ENCODE results near the gene INTS6. TPM values are rescaled to one million over a fixed set of nuclear protein-coding genes. Genes with fewer than 3 reads are reported as not detected.

The INTS6 gene
- total and polyA plus RNA-seq, 4 donors, result 9.5 to 57.7 (median 21.1) TPM

DNA sequence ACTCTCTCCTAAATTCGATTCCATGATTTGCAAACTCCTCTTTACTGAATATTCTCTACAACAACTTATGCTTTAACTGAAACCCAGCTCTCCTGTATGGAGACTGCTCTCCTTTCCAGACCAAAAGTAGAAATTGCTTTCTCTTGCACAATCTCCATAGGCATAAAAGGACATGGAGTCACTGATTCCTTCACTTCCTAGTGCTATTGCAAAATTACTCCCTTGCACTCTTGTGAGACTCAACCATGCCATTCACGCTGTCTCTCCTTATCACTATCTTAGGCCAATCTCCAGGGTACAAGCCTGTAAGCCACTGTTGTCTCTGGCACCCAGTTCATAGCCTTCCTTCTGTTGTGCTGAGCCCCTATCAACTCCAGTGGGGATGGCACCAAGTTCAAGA, 82.7 kb downstream of the INTS6 start:
- WGBS, 2 donors, result 61 to 74% methylated on average over 2 of the region's 2 CpGs
- Histone ChIP-seq H3K36me3 (ENCODE audit: control insufficient read depth in 4 of 4, insufficient read depth in 4 of 4, low read length in 4 of 4) (peaks cover 8 to 37% (median 18%) of the 10 kb centered on the region in 4 donors), H3K27ac (ENCODE audit: low read depth in 1 of 2, low read length in 1 of 2) (no peak overlapping the region), H3K4me1 (ENCODE audit: control insufficient read depth in 5 of 5, insufficient read depth in 5 of 5, low read length in 5 of 5) (no peaks in the 10 kb centered on the region), H3K4me3 (no peak overlapping the region), H3K9ac (ENCODE audit: insufficient read depth in 1 of 2, low read length in 2 of 2) (no peak overlapping the region), H3K9me3 (ENCODE audit: control insufficient read depth in 4 of 4, insufficient read depth in 3 of 4, low read length in 3 of 4) (no peaks in the 10 kb centered on the region), H3K27me3 (ENCODE audit: control insufficient read depth in 3 of 3, insufficient read depth in 3 of 3, low read length in 2 of 3) (no peaks in the 10 kb centered on the region)
- no peak for DNase-seq
- peak; percentile 58 for ATAC-seq (ENCODE audit: insufficient read depth, low FRiP score)
- TF ChIP-seq, protein P1, sequence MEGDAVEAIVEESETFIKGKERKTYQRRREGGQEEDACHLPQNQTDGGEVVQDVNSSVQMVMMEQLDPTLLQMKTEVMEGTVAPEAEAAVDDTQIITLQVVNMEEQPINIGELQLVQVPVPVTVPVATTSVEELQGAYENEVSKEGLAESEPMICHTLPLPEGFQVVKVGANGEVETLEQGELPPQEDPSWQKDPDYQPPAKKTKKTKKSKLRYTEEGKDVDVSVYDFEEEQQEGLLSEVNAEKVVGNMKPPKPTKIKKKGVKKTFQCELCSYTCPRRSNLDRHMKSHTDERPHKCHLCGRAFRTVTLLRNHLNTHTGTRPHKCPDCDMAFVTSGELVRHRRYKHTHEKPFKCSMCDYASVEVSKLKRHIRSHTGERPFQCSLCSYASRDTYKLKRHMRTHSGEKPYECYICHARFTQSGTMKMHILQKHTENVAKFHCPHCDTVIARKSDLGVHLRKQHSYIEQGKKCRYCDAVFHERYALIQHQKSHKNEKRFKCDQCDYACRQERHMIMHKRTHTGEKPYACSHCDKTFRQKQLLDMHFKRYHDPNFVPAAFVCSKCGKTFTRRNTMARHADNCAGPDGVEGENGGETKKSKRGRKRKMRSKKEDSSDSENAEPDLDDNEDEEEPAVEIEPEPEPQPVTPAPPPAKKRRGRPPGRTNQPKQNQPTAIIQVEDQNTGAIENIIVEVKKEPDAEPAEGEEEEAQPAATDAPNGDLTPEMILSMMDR (IDR thresholded peaks at IDR 0.05; ENCODE audit: control extremely low read depth, extremely low read depth), result no peak

DNA sequence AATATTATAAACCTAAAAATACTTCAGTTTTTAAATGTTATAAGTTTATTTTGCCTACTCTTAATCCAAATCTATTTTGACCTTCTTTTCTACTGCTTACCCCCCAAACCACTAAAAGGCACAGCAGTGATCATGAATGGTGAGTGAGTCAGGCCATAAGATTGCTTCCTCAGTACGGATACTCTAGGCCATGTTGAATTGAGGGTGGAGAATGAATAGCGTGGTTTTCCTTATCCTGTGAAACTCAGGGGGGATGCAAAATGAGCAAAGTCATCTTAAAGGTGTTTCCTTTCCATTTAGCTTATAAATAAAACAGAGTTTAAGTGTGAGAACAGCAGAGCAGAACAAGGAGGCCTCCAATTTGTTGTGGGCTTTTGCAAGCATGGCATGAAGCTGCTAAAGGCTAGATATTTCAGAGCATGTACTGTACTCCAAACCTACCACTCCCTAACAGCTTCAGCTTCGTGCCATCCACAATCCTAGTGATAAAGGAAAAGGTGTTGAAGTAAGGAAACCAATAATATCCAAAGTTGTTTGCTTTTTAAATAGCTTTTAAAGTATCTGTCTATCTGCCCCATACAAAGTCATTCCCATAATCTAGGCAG, 88.3 kb downstream of the INTS6 start:
- TF ChIP-seq, protein P1 (IDR thresholded peaks at IDR 0.05; ENCODE audit: control extremely low read depth, extremely low read depth), result no peak
- H3K9ac ChIP-seq (ENCODE audit: insufficient read depth in 1 of 2, low read length in 2 of 2), result no peak overlapping the region
- no peaks in the 10 kb centered on the region for H3K27me3 ChIP-seq (ENCODE audit: control insufficient read depth in 3 of 3, insufficient read depth in 3 of 3, low read length in 2 of 3)
- no peaks in the 10 kb centered on the region for H3K9me3 ChIP-seq (ENCODE audit: control insufficient read depth in 4 of 4, insufficient read depth in 3 of 4, low read length in 3 of 4)
- H3K27ac ChIP-seq (ENCODE audit: low read depth in 1 of 2, low read length in 1 of 2), result no peak overlapping the region
- no peak overlapping the region for H3K4me3 ChIP-seq
- WGBS, 2 donors, result 50 to 79% methylated on average over 3 of the region's 3 CpGs
- peaks cover 6 to 18% (median 12%) of the 10 kb centered on the region in 4 donors for H3K36me3 ChIP-seq (ENCODE audit: control insufficient read depth in 4 of 4, insufficient read depth in 4 of 4, low read length in 4 of 4)
- DNase-seq, result no peak
- no peak for ATAC-seq (ENCODE audit: insufficient read depth, low FRiP score)
- no peaks in the 10 kb centered on the region for H3K4me1 ChIP-seq (ENCODE audit: control insufficient read depth in 5 of 5, insufficient read depth in 5 of 5, low read length in 5 of 5)

DNA sequence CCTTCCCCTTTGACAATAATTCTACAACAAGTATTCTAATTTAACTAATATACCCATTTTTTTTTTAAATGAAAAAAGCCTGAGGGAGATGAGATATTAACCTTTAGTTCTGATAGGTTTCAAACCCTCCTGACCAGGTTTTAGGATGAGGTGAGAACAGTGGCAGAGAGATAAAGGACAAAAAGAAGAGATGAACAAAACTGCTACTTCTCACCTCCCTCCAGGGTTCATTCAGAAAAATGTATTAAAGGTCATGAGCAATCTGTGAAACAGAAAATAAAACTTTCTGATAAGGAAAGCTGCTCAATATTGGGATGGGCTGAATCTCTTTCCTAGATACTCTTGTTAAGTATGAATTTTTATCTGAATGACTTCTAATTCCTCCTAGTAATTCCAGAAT, 89.2 kb downstream of the INTS6 start:
- ATAC-seq (ENCODE audit: insufficient read depth, low FRiP score) (no peak), DNase-seq (no peak)
- no peak overlapping the region for H3K4me3 ChIP-seq
- TF ChIP-seq, protein P1 (IDR thresholded peaks at IDR 0.05; ENCODE audit: control extremely low read depth, extremely low read depth), result no peak
- no peak overlapping the region for H3K9ac ChIP-seq (ENCODE audit: insufficient read depth in 1 of 2, low read length in 2 of 2)
- no peaks in the 10 kb centered on the region for H3K27me3 ChIP-seq (ENCODE audit: control insufficient read depth in 3 of 3, insufficient read depth in 3 of 3, low read length in 2 of 3)
- H3K9me3 ChIP-seq (ENCODE audit: control insufficient read depth in 4 of 4, insufficient read depth in 3 of 4, low read length in 3 of 4), result no peaks in the 10 kb centered on the region
- H3K27ac ChIP-seq (ENCODE audit: low read depth in 1 of 2, low read length in 1 of 2), result no peak overlapping the region
- peaks cover 6 to 16% (median 9%) of the 10 kb centered on the region in 4 donors for H3K36me3 ChIP-seq (ENCODE audit: control insufficient read depth in 4 of 4, insufficient read depth in 4 of 4, low read length in 4 of 4)
- no peaks in the 10 kb centered on the region for H3K4me1 ChIP-seq (ENCODE audit: control insufficient read depth in 5 of 5, insufficient read depth in 5 of 5, low read length in 5 of 5)

DNA sequence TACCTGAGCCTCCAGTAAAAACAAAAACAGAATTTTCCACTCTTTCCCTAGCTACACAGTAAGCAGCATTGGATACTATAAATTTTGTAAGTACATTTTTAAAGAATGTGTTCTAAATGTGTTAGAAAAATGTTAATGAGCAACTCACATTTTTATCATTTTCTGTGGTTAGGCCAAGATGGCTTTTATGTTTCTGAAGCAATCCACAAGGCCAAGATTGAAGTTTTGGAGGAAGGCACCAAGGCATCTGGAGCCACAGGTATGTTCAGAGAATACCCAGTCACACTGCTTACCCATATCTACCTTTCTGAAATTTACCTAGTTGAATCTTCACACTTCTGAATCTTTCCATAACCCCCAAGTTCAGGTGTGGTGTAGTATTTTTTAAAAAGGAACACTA, 91.7 kb downstream of the INTS6 start:
- DNase-seq (no peak), ATAC-seq (ENCODE audit: insufficient read depth, low FRiP score) (no peak)
- TF ChIP-seq, protein P1 (IDR thresholded peaks at IDR 0.05; ENCODE audit: control extremely low read depth, extremely low read depth), result no peak
- no peaks in the 10 kb centered on the region for H3K9me3 ChIP-seq (ENCODE audit: control insufficient read depth in 4 of 4, insufficient read depth in 3 of 4, low read length in 3 of 4)
- H3K27ac ChIP-seq (ENCODE audit: low read depth in 1 of 2, low read length in 1 of 2), result no peak overlapping the region
- no peaks in the 10 kb centered on the region for H3K27me3 ChIP-seq (ENCODE audit: control insufficient read depth in 3 of 3, insufficient read depth in 3 of 3, low read length in 2 of 3)
- H3K36me3 ChIP-seq (ENCODE audit: control insufficient read depth in 4 of 4, insufficient read depth in 4 of 4, low read length in 4 of 4), result peaks cover 4 to 8% (median 6%) of the 10 kb centered on the region in 4 donors
- no peak overlapping the region for H3K9ac ChIP-seq (ENCODE audit: insufficient read depth in 1 of 2, low read length in 2 of 2)
- H3K4me1 ChIP-seq (ENCODE audit: control insufficient read depth in 5 of 5, insufficient read depth in 5 of 5, low read length in 5 of 5), result peaks cover 0 to 20% (median 9%) of the 10 kb centered on the region in 5 donors
- H3K4me3 ChIP-seq, result no peak overlapping the region

Measured in lung (tissue), 12 donors.